HepG2 (cell line): ENCODE results near the gene TOR4A. TPM values are rescaled to one million over a fixed set of nuclear protein-coding genes. Genes with fewer than 3 reads are reported as not detected.

Experiments used
- ATAC-seq: fragments of 200-7000 bp; cut with Tn5 transposase; 3 replicates; pipeline ENCODE4 v1.9.1; 2020; ENCODE audit warnings: mild to moderate bottlenecking, moderate library complexity
- BruUV-seq: library from RNA; stranded (reverse); fragments of 400-500 nt; replicated peaks from 2 replicates; lab custom pipeline; 2021; lab: Mats Ljungman, UMichigan
- CTCF ChIA-PET: fragments of 300-600 bp; formaldehyde crosslinking; extraction: SDS; loops from one replicate; lab custom pipeline; 2021; ENCODE audit warnings: low total read pairs, inconsistent platforms, low intra/inter-chr PET ratio; lab: Yijun Ruan, JAX
- POLR2A ChIA-PET: fragments of 350-600 bp; sonication (Branson Sonifier 250); formaldehyde crosslinking; loops from one replicate; lab custom pipeline; 2020; ENCODE audit warnings: antibody characterized with exemption, inconsistent platforms; lab: Yijun Ruan, JAX
- DNase-seq: peaks from one replicate; pipeline ENCODE4 v3.0.0-alpha.2; 2015; ENCODE audit warnings: low spot score
- FAIRE-seq: peaks from 3 replicates; lab custom pipeline; 2011; peaks lifted over from hg19 to GRCh38; lab: Jason Lieb, UNC
- H2AFZ ChIP-seq: one replicate; pipeline ENCODE4 v1.6.1; 2011; ENCODE audit warnings: low read length, inconsistent platforms
- H3K27ac ChIP-seq: fragments of 300-600 bp; 3 replicates; pipeline ENCODE4 v1.8.0; 2011; ENCODE audit warnings: mixed run types, mild to moderate bottlenecking, mixed read lengths, low read length, inconsistent platforms; ENCODE audit not compliant: insufficient read depth; ENCODE audit errors: extremely low read length
- H3K27me3 ChIP-seq, 2 experiments: fragments of 200-600 bp in 1 of 2; 2 replicates in 1 of 2; 3 replicates in 1 of 2; pipeline versions ENCODE4 v1.6.0 to v1.8.0; 2011; ENCODE audit warnings: low read length in 2 of 2, mild to moderate bottlenecking in 2 of 2, moderate library complexity in 2 of 2, inconsistent platforms in 1 of 2; ENCODE audit not compliant: insufficient read depth in 2 of 2, control insufficient read depth in 1 of 2
- H3K36me3 ChIP-seq, 2 experiments: fragments of 200-600 bp in 1 of 2; replicated peaks in 1 of 2; 2 replicates in 1 of 2; 3 replicates in 1 of 2; pipeline versions ENCODE4 v1.5.1 to v1.8.0; 2011; ENCODE audit warnings: low read length in 2 of 2, inconsistent platforms in 1 of 2; ENCODE audit not compliant: insufficient read depth in 2 of 2, control insufficient read depth in 1 of 2
- H3K4me1 ChIP-seq: 2 replicates; pipeline ENCODE4 v1.5.1; 2012; ENCODE audit warnings: low read length, inconsistent platforms; ENCODE audit not compliant: insufficient read depth
- H3K4me2 ChIP-seq: 2 replicates; pipeline ENCODE4 v1.6.0; 2011; ENCODE audit warnings: low read depth, low read length, inconsistent platforms
- H3K4me3 ChIP-seq, 3 experiments: fragments of 200-600 bp in 1 of 3; sonication (generic), shearing (Covaris generic) in 1 of 3; replicated peaks in 1 of 3; 2 replicates each; pipeline ENCODE4 v1.5.1; 2011 to 2016; ENCODE audit warnings: low read length in 3 of 3, inconsistent platforms in 2 of 3, low read depth in 2 of 3, mild to moderate bottlenecking in 2 of 3, control low read depth in 1 of 3, mixed read lengths in 1 of 3; ENCODE audit not compliant: insufficient read depth in 1 of 3
- H3K79me2 ChIP-seq: one replicate; pipeline ENCODE4 v1.6.1; 2011; ENCODE audit warnings: low read length, inconsistent platforms; ENCODE audit not compliant: insufficient read depth
- H3K9ac ChIP-seq: 2 replicates; pipeline ENCODE4 v1.6.0; 2011; ENCODE audit warnings: mild to moderate bottlenecking, low read depth, low read length, inconsistent platforms; ENCODE audit not compliant: insufficient read depth
- H3K9me3 ChIP-seq: 2 replicates; pipeline ENCODE4 v1.5.1; 2012; ENCODE audit warnings: mild to moderate bottlenecking, low read length
- H4K20me1 ChIP-seq: 2 replicates; pipeline ENCODE4 v1.6.0; 2011; ENCODE audit warnings: inconsistent platforms, mild to moderate bottlenecking, low read length, moderate library complexity; ENCODE audit not compliant: insufficient read depth
- FLYWCH1 ChIP-seq: sonication (generic); formaldehyde crosslinking; IDR thresholded peaks from 2 replicates; pipeline ENCODE4 v1.8.1; 2023; ENCODE audit warnings: mild to moderate bottlenecking, missing genetic modification reagents
- FOXC1 ChIP-seq: sonication (generic); formaldehyde crosslinking; IDR thresholded peaks from 2 replicates; pipeline ENCODE4 v1.8.0; 2022; ENCODE audit warnings: mild to moderate bottlenecking, missing genetic modification reagents, borderline replicate concordance
- GLI4 ChIP-seq: sonication (generic); formaldehyde crosslinking; IDR thresholded peaks from 2 replicates; pipeline ENCODE4 v1.5.1; 2020; ENCODE audit warnings: missing genetic modification reagents, mild to moderate bottlenecking, moderate library complexity, borderline replicate concordance
- MBD4 ChIP-seq: IDR thresholded peaks from 2 replicates; pipeline ENCODE4 v1.6.1; 2012; ENCODE audit warnings: low read length, inconsistent platforms, borderline replicate concordance
- MIER3 ChIP-seq: IDR thresholded peaks from 2 replicates; pipeline ENCODE4 v1.6.1; 2016; ENCODE audit warnings: missing compliant biosample characterization, borderline replicate concordance
- MTA3 ChIP-seq: sonication (generic); formaldehyde crosslinking; IDR thresholded peaks from 2 replicates; pipeline ENCODE4 v1.4.0; 2020; ENCODE audit warnings: missing genetic modification reagents
- MTF2 ChIP-seq: sonication (generic); formaldehyde crosslinking; IDR thresholded peaks from 2 replicates; pipeline ENCODE4 v1.5.0; 2020; ENCODE audit warnings: missing genetic modification reagents, borderline replicate concordance
- NFYC ChIP-seq: IDR thresholded peaks from 2 replicates; pipeline ENCODE4 v1.6.1; 2016; ENCODE audit warnings: missing genetic modification reagents, missing compliant biosample characterization
- RELA ChIP-seq: sonication (generic); formaldehyde crosslinking; IDR thresholded peaks from 2 replicates; pipeline ENCODE4 v1.4.0; 2020; ENCODE audit warnings: missing genetic modification reagents
- SPEN ChIP-seq: sonication (generic); formaldehyde crosslinking; IDR thresholded peaks from 2 replicates; pipeline ENCODE4 v1.5.1; 2020; ENCODE audit warnings: low read depth, mild to moderate bottlenecking, missing genetic modification reagents
- TP53 ChIP-seq: sonication (generic); formaldehyde crosslinking; conservative IDR thresholded peaks from 2 replicates; pipeline ENCODE4 v1.4.0; 2020; ENCODE audit warnings: missing genetic modification reagents
- ZBTB26 ChIP-seq: IDR thresholded peaks from 2 replicates; pipeline ENCODE4 v1.6.1; 2016; ENCODE audit warnings: missing compliant biosample characterization, missing genetic modification reagents, borderline replicate concordance
- ZNF576 ChIP-seq: sonication (generic); formaldehyde crosslinking; IDR thresholded peaks from 2 replicates; pipeline ENCODE4 v1.4.0; 2020; ENCODE audit warnings: mild to moderate bottlenecking, missing genetic modification reagents
- ZNF850 ChIP-seq: sonication (generic); formaldehyde crosslinking; conservative IDR thresholded peaks from 2 replicates; pipeline ENCODE4 v1.9.0; 2021; ENCODE audit warnings: mild to moderate bottlenecking, missing genetic modification reagents
- ZSCAN22 ChIP-seq: sonication (generic); formaldehyde crosslinking; IDR thresholded peaks from 2 replicates; pipeline ENCODE4 v1.4.0; 2020; ENCODE audit warnings: mild to moderate bottlenecking, missing genetic modification reagents
- ZSCAN30 ChIP-seq: sonication (generic); formaldehyde crosslinking; IDR thresholded peaks from 2 replicates; pipeline ENCODE4 v1.5.0; 2020; ENCODE audit warnings: mild to moderate bottlenecking, missing genetic modification reagents
- ZSCAN9 ChIP-seq: IDR thresholded peaks from 2 replicates; pipeline ENCODE4 v1.6.1; 2016; ENCODE audit warnings: borderline replicate concordance
- WGBS: methylation state at CpG from one replicate; pipeline ENCODE4 v1.1.6; 2017; ENCODE audit warnings: low lambda C conversion rate; 5-methylcytosine and 5-hydroxymethylcytosine counted together
- in situ Hi-C: cut with HindIII; loops from 2 replicates; pipeline ENCODE4 v1.10.0; 2017; ENCODE audit warnings: low pct_unique_long_range_greater_than_20kb; ENCODE audit not compliant: extremely low pct_ligation_motif_present
- intact Hi-C: fragments of 100-400 bp; cut with micrococcal nuclease; formaldehyde crosslinking; loops from one replicate; pipeline ENCODE4 v1.10.0; 2022; ENCODE audit not compliant: unreplicated experiment
- polyA plus RNA-seq, 8 experiments: library from polyadenylated mRNA; depleted of rRNA in 3 of 8; stranded (reverse) in 7 of 8; unstranded in 1 of 8; fragments of >200 nt; fragmentation: Illumina TruSeq in 4 of 8; extraction: Trizol in 4 of 8; gene quantifications; 2 replicates each; pipeline versions ENCODE4 v1.2.1 to v1.2.3, GENCODE V29; 2011 to 2016; ENCODE audit warnings: low read depth in 4 of 8, missing spikeins in 1 of 8, mixed read lengths in 1 of 8; ENCODE audit not compliant: insufficient read depth in 1 of 8
- total RNA-seq, 5 experiments: library from RNA; depleted of rRNA; stranded (reverse); fragments of >200 nt; fragmentation: Illumina TruSeq; extraction: Trizol; gene quantifications; 2 replicates each; pipeline ENCODE4 v1.2.3, GENCODE V29; 2016; ENCODE audit warnings: low read depth in 1 of 5
- TF ChIP-seq, protein P1 (sequence below): sonication (generic); formaldehyde crosslinking; IDR thresholded peaks from 2 replicates; pipeline ENCODE4 v1.5.0; 2020; ENCODE audit warnings: missing genetic modification reagents, mild to moderate bottlenecking, borderline replicate concordance
- TF ChIP-seq, protein P2 (sequence below): sonication (generic); formaldehyde crosslinking; IDR thresholded peaks from 2 replicates; pipeline ENCODE4 v1.4.0; 2020; ENCODE audit warnings: mild to moderate bottlenecking, missing genetic modification reagents
- TF ChIP-seq, protein P3 (sequence below): sonication (generic); formaldehyde crosslinking; IDR thresholded peaks from 2 replicates; pipeline ENCODE4 v1.5.0; 2020; ENCODE audit warnings: mild to moderate bottlenecking, missing genetic modification reagents, moderate library complexity

TOR4A gene
- total and polyA plus RNA-seq, 2 of the 13 experiments (the other 11 are each of a cell fraction or from before 2014, with no cell fraction given) = 11.1 to 14.2 TPM

DNA sequence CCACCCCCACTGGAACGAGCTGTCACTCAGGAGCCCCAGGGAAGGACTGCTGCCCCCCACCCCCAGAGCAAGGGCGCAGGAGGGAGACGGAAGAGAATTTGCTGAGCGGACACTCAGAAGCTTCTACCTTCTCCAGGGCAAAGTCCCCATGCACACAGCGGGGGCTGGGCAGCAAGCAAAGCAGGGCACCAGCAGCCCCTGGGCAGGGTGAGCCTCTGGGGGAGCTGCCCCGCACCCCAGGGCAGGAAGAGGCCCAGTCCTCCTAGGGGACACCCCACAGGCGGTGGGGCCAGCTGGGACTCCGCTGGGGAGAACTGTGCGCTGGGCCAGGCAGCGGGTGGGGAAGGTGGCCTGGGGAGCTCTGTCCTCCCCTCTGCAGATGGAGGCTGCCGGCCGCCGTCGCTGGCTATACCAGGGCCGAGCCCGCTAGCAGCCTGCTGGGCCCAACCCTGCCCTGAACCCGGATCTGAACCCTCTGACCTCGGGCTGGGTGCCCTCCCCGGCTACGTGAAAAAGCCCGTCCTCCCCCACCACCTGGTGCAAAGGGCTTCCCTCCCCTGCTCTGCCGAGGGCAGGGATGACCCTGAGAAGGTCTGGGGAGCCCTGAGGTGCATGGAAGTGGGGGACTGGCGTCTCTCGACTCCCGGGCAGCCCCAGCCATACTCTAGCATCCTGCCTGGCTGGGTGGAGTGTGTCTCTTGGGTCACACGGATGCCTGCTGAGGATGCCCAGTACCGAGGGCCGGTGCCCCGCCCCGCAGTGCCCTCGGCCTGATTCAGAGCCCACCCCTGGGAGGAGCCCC is 47.4 kb upstream of the TOR4A start:
- H3K27ac ChIP-seq = peak overlapping the region; percentile 75
- ChIA-PET POLR2A (interaction anchor here (0.9 to 2.7 kb wide), 14 partner anchors 8 to 144 kb away, joined by 3 to 16 read pairs (median 5); partner anchors contain the start of genes ANAPC2, MAN1B1, SSNA1 and TOR4A), CTCF (no interaction called here)
- no peaks in the 10 kb centered on the region for H3K36me3 ChIP-seq
- BruUV-seq = no TSS peak
- H3K27me3 ChIP-seq = no peaks in the 10 kb centered on the region
- peak overlapping the region; percentile 96 for H3K4me2 ChIP-seq
- in situ Hi-C loops (loop anchor here (5.0 kb wide), 2 partner anchors 43 to 118 kb away; partner anchors contain the start of genes ANAPC2, DPP7 and SSNA1), intact Hi-C loops (no loop called here)
- no peaks in the 10 kb centered on the region for H4K20me1 ChIP-seq
- H2AFZ ChIP-seq = no peak overlapping the region
- peak overlapping the region; percentile 65 for H3K9ac ChIP-seq
- no peak for DNase-seq
- ATAC-seq = peak; percentile 46
- H3K79me2 ChIP-seq = peaks cover 4% of the 10 kb centered on the region
- H3K4me3 ChIP-seq = peak overlapping the region; percentile 53 to 72 (median 62)
- WGBS = 2% methylated on average over 8 of the region's 31 CpGs
- peaks cover 75% of the 10 kb centered on the region for H3K4me1 ChIP-seq
- FAIRE-seq = no peak
- no peaks in the 10 kb centered on the region for H3K9me3 ChIP-seq
- no peak for TF ChIP-seq MTA3 (CRISPR knock-in tag)
- TF ChIP-seq SPEN (CRISPR knock-in tag) = peak; percentile 75; the same call in 1 of the 2 replicates
- no peak for TF ChIP-seq ZSCAN30 (CRISPR knock-in tag)
- TF ChIP-seq, protein P1, sequence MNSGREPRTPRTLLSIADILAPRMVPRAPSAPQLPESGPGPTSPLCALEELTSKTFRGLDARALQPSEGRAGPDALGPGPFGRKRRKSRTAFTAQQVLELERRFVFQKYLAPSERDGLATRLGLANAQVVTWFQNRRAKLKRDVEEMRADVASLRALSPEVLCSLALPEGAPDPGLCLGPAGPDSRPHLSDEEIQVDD = no peak
- TF ChIP-seq FOXC1 (CRISPR knock-in tag) = peak; percentile 36; the same call in 1 of the 2 replicates
- TF ChIP-seq RELA (CRISPR knock-in tag) = 0 out of 2 replicates have a peak, but pooled peaks have one; percentile 33
- no peak for TF ChIP-seq ZBTB26 (CRISPR knock-in tag)
- TF ChIP-seq ZNF576 = no peak
- TF ChIP-seq ZNF850 (CRISPR knock-in tag) = 0 out of 2 replicates have a peak, but pooled peaks have one; percentile 78
- TF ChIP-seq MIER3 (CRISPR knock-in tag) = no peak; the same call in 1 of the 2 replicates
- TF ChIP-seq, protein P2, sequence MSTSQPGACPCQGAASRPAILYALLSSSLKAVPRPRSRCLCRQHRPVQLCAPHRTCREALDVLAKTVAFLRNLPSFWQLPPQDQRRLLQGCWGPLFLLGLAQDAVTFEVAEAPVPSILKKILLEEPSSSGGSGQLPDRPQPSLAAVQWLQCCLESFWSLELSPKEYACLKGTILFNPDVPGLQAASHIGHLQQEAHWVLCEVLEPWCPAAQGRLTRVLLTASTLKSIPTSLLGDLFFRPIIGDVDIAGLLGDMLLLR = no peak
- TF ChIP-seq MTF2 (CRISPR knock-in tag) = no peak
- TF ChIP-seq, protein P3, sequence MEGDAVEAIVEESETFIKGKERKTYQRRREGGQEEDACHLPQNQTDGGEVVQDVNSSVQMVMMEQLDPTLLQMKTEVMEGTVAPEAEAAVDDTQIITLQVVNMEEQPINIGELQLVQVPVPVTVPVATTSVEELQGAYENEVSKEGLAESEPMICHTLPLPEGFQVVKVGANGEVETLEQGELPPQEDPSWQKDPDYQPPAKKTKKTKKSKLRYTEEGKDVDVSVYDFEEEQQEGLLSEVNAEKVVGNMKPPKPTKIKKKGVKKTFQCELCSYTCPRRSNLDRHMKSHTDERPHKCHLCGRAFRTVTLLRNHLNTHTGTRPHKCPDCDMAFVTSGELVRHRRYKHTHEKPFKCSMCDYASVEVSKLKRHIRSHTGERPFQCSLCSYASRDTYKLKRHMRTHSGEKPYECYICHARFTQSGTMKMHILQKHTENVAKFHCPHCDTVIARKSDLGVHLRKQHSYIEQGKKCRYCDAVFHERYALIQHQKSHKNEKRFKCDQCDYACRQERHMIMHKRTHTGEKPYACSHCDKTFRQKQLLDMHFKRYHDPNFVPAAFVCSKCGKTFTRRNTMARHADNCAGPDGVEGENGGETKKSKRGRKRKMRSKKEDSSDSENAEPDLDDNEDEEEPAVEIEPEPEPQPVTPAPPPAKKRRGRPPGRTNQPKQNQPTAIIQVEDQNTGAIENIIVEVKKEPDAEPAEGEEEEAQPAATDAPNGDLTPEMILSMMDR (CRISPR knock-in tag) = peak; percentile 20; the same call in 1 of the 2 replicates
- TF ChIP-seq FLYWCH1 = no peak
- 0 out of 2 replicates have a peak, but pooled peaks have one; percentile 12 for TF ChIP-seq NFYC (CRISPR knock-in tag)
- no peak for TF ChIP-seq TP53 (CRISPR knock-in tag)
- no peak for TF ChIP-seq ZSCAN22 (CRISPR knock-in tag)
- TF ChIP-seq GLI4 (CRISPR knock-in tag) = no peak
- TF ChIP-seq ZSCAN9 (CRISPR knock-in tag) = 0 out of 2 replicates have a peak, but pooled peaks have one; percentile 32
- no peak for TF ChIP-seq MBD4
